ENCODE data around the gene ARPC5L. TPM values are rescaled to one million over a fixed set of nuclear protein-coding genes. Genes with fewer than 3 reads are reported as not detected.

The ARPC5L gene
- total and polyA plus RNA-seq, 2 of the 13 experiments (the other 11 are each of a cell fraction or from before 2014, with no cell fraction given): 29.9 to 33.8 TPM

DNA sequence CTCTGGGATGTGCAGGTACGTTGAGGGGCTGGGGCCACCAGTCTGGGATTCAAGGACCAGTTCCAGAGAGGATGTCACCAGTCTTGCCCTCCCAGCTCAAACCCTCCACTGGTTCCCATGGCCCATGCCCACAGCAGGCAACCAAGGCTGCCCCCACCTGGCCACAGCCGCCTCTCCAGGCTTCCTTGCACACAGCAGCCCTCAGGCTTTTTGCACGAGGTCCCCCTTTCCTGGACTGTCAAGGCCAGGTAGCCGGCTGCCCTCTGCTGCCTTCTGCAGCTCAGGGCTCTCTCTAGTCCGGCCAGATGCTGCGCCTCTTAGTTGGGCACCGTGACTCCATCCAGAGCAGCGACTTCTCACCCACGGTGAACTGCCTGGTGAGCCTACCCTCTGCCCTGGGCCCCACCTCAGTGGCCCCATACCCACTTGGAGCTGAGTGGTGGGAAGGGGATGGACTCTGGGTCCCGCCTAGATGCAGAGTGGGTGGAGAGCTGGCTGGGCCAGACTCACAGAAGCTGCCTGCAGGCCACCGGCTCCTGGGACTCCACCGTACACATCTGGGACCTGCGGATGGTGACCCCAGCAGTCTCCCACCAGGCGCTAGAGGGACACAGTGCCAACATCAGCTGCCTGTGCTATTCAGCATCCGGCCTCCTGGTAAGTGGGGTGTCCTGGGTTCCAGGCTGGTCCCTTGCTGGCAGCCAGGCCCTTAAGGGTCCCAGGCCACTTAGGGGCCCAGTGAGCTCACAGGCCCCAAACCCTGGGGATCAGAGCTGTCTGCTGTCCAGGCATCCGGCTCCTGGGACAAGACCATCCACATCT, 5.8 kb upstream of the ARPC5L start (continued):
- TF ChIP-seq JDP2 (CRISPR knock-in tag; IDR thresholded peaks at IDR 0.05; ENCODE audit: borderline replicate concordance): no peak
- no peak for TF ChIP-seq CBX5 (CRISPR knock-in tag; IDR thresholded peaks at IDR 0.05; ENCODE audit: borderline replicate concordance)
- TF ChIP-seq ZNF883 (CRISPR knock-in tag; IDR thresholded peaks at IDR 0.05; ENCODE audit: not compliant biosample characterization): peak; percentile 38
- TF ChIP-seq, protein P1, sequence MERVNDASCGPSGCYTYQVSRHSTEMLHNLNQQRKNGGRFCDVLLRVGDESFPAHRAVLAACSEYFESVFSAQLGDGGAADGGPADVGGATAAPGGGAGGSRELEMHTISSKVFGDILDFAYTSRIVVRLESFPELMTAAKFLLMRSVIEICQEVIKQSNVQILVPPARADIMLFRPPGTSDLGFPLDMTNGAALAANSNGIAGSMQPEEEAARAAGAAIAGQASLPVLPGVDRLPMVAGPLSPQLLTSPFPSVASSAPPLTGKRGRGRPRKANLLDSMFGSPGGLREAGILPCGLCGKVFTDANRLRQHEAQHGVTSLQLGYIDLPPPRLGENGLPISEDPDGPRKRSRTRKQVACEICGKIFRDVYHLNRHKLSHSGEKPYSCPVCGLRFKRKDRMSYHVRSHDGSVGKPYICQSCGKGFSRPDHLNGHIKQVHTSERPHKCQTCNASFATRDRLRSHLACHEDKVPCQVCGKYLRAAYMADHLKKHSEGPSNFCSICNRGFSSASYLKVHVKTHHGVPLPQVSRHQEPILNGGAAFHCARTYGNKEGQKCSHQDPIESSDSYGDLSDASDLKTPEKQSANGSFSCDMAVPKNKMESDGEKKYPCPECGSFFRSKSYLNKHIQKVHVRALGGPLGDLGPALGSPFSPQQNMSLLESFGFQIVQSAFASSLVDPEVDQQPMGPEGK (CRISPR knock-in tag; IDR thresholded peaks at IDR 0.05): 0 out of 2 replicates have a peak, but pooled peaks have one; percentile 10
- TF ChIP-seq, protein P2, sequence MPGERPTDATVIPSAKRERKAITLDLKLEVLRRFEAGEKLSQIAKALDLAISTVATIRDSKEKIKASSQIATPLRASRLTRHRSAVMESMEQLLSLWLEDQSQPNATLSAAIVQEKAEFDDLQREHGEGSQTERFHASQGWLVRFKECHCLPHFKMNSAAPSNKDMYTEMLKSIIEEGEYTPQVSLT (CRISPR knock-in tag; IDR thresholded peaks at IDR 0.05; ENCODE audit: borderline replicate concordance, low read depth): no peak
- TF ChIP-seq, protein P3, sequence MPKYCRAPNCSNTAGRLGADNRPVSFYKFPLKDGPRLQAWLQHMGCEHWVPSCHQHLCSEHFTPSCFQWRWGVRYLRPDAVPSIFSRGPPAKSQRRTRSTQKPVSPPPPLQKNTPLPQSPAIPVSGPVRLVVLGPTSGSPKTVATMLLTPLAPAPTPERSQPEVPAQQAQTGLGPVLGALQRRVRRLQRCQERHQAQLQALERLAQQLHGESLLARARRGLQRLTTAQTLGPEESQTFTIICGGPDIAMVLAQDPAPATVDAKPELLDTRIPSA (CRISPR knock-in tag; IDR thresholded peaks at IDR 0.05; ENCODE audit: borderline replicate concordance): no peak
- TF ChIP-seq HOXA7 (CRISPR knock-in tag; IDR thresholded peaks at IDR 0.05): no peak
- no peak for TF ChIP-seq ZNF30 (CRISPR knock-in tag; IDR thresholded peaks at IDR 0.05)
- TF ChIP-seq MAF1 (CRISPR knock-in tag; IDR thresholded peaks at IDR 0.05; ENCODE audit: borderline replicate concordance): no peak
- no peak for TF ChIP-seq SNAPC2 (CRISPR knock-in tag; IDR thresholded peaks at IDR 0.05)
- TF ChIP-seq ZFYVE20 (CRISPR knock-in tag; IDR thresholded peaks at IDR 0.05; ENCODE audit: borderline replicate concordance, low read depth): no peak
- no peak for TF ChIP-seq ZNF674 (CRISPR knock-in tag; IDR thresholded peaks at IDR 0.05; ENCODE audit: low read depth)
- TF ChIP-seq SOX5 (CRISPR knock-in tag; IDR thresholded peaks at IDR 0.05; ENCODE audit: borderline replicate concordance): no peak
- TF ChIP-seq, protein P4, sequence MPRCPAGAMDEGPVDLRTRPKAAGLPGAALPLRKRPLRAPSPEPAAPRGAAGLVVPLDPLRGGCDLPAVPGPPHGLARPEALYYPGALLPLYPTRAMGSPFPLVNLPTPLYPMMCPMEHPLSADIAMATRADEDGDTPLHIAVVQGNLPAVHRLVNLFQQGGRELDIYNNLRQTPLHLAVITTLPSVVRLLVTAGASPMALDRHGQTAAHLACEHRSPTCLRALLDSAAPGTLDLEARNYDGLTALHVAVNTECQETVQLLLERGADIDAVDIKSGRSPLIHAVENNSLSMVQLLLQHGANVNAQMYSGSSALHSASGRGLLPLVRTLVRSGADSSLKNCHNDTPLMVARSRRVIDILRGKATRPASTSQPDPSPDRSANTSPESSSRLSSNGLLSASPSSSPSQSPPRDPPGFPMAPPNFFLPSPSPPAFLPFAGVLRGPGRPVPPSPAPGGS (CRISPR knock-in tag; IDR thresholded peaks at IDR 0.05): peak; percentile 19; the same call in 1 of the 2 replicates
- TF ChIP-seq ZNF235 (CRISPR knock-in tag; IDR thresholded peaks at IDR 0.05; ENCODE audit: borderline replicate concordance): no peak
- TF ChIP-seq, protein P5, sequence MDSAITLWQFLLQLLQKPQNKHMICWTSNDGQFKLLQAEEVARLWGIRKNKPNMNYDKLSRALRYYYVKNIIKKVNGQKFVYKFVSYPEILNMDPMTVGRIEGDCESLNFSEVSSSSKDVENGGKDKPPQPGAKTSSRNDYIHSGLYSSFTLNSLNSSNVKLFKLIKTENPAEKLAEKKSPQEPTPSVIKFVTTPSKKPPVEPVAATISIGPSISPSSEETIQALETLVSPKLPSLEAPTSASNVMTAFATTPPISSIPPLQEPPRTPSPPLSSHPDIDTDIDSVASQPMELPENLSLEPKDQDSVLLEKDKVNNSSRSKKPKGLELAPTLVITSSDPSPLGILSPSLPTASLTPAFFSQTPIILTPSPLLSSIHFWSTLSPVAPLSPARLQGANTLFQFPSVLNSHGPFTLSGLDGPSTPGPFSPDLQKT (CRISPR knock-in tag; IDR thresholded peaks at IDR 0.05; ENCODE audit: borderline replicate concordance): no peak
- TF ChIP-seq NBN (conservative IDR thresholded peaks at IDR 0.05): no peak
- TF ChIP-seq SP140L (CRISPR knock-in tag; IDR thresholded peaks at IDR 0.05; ENCODE audit: borderline replicate concordance): no peak
- no peak for TF ChIP-seq ZNF232 (CRISPR knock-in tag; IDR thresholded peaks at IDR 0.05; ENCODE audit: borderline replicate concordance)
- TF ChIP-seq EED (CRISPR knock-in tag; IDR thresholded peaks at IDR 0.05): no peak
- TF ChIP-seq, protein P6, sequence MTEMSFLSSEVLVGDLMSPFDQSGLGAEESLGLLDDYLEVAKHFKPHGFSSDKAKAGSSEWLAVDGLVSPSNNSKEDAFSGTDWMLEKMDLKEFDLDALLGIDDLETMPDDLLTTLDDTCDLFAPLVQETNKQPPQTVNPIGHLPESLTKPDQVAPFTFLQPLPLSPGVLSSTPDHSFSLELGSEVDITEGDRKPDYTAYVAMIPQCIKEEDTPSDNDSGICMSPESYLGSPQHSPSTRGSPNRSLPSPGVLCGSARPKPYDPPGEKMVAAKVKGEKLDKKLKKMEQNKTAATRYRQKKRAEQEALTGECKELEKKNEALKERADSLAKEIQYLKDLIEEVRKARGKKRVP (CRISPR knock-in tag; IDR thresholded peaks at IDR 0.05): no peak
- TF ChIP-seq ZNF777 (CRISPR knock-in tag; IDR thresholded peaks at IDR 0.05): no peak
- TF ChIP-seq GATAD2A (CRISPR knock-in tag; IDR thresholded peaks at IDR 0.05): 0 out of 2 replicates have a peak, but pooled peaks have one; percentile 13
